DND-41 (cell line): ENCODE results near the gene FITM1.

Source experiments
- ATAC-seq: fragments of 200-7000 bp; cut with Tn5 transposase; 3 replicates; pipeline ENCODE4 v1.9.1; 2021; ENCODE audit warnings: low read depth; ENCODE audit not compliant: insufficient read depth
- DNase-seq: peaks from one replicate; pipeline ENCODE4 v3.0.0-alpha.2; 2020
- H2AFZ ChIP-seq: 2 replicates; pipeline ENCODE4 v1.6.0; 2012; ENCODE audit warnings: low read depth, low read length
- H3K27ac ChIP-seq: 2 replicates; pipeline ENCODE4 v1.5.1; 2012; ENCODE audit warnings: low read length, inconsistent platforms
- H3K27me3 ChIP-seq: fragments of 200-600 bp; sonication (generic); 2 replicates; pipeline ENCODE4 v1.6.0; 2012; ENCODE audit warnings: low read length, mild to moderate bottlenecking, inconsistent platforms; ENCODE audit not compliant: insufficient read depth, poor library complexity
- H3K36me3 ChIP-seq: 2 replicates; pipeline ENCODE4 v1.5.1; 2012; ENCODE audit warnings: low read length, inconsistent platforms; ENCODE audit not compliant: insufficient read depth
- H3K4me1 ChIP-seq: 2 replicates; pipeline ENCODE4 v1.5.1; 2012; ENCODE audit warnings: mild to moderate bottlenecking, low read length; ENCODE audit not compliant: insufficient read depth
- H3K4me2 ChIP-seq: 2 replicates; pipeline ENCODE4 v1.6.0; 2012; ENCODE audit warnings: mild to moderate bottlenecking, moderate library complexity, low read length, inconsistent platforms; ENCODE audit not compliant: insufficient read depth
- H3K4me3 ChIP-seq, 2 experiments: fragments of 200-600 bp in 1 of 2; shearing (Covaris generic) in 1 of 2; 2 replicates each; pipeline ENCODE4 v1.5.1; 2012 to 2016; ENCODE audit warnings: inconsistent platforms in 2 of 2, low read length in 2 of 2, mild to moderate bottlenecking in 2 of 2, low read depth in 1 of 2, moderate library complexity in 1 of 2
- H3K79me2 ChIP-seq: 2 replicates; pipeline ENCODE4 v1.6.0; 2012; ENCODE audit warnings: low read length, inconsistent platforms; ENCODE audit not compliant: insufficient read depth
- H3K9ac ChIP-seq: 2 replicates; pipeline ENCODE4 v1.6.0; 2012; ENCODE audit warnings: low read depth, mild to moderate bottlenecking, inconsistent platforms, low read length, moderate library complexity
- H3K9me3 ChIP-seq: 2 replicates; pipeline ENCODE4 v1.5.1; 2012; ENCODE audit warnings: low read length, moderate library complexity, mild to moderate bottlenecking, inconsistent platforms; ENCODE audit not compliant: insufficient read depth, severe bottlenecking
- H4K20me1 ChIP-seq: 2 replicates; pipeline ENCODE4 v1.6.0; 2012; ENCODE audit warnings: low read length; ENCODE audit not compliant: insufficient read depth
- CTCF ChIP-seq: IDR thresholded peaks from 2 replicates; pipeline ENCODE4 v1.5.1; 2012; ENCODE audit warnings: borderline replicate concordance, low read length, moderate library complexity, mild to moderate bottlenecking; ENCODE audit not compliant: poor library complexity, severe bottlenecking; ENCODE audit errors: extremely low read depth
- EZH2 ChIP-seq: IDR thresholded peaks from 3 replicates; pipeline ENCODE4 v1.6.1; 2012; ENCODE audit warnings: borderline replicate concordance, low read depth, mild to moderate bottlenecking, moderate library complexity, low read length, inconsistent platforms; ENCODE audit not compliant: severe bottlenecking

Gene FITM1

GRCh38 chr14:24086193-24086955 lies 44.1 kb upstream of the FITM1 start:
- DNase-seq: no peak

GRCh38 chr14:24087004-24087403 lies 43.5 kb upstream of the FITM1 start:
- no peaks in the 10 kb centered on the region for H3K9me3 ChIP-seq
- no peak overlapping the region for H3K4me2 ChIP-seq
- no peak overlapping the region for H2AFZ ChIP-seq
- no peak overlapping the region for H3K9ac ChIP-seq
- DNase-seq: no peak
- peaks cover 6% of the 10 kb centered on the region; the same call in 1 of the 2 replicates for H3K4me1 ChIP-seq
- peaks cover 10% of the 10 kb centered on the region for H3K27me3 ChIP-seq
- TF ChIP-seq EZH2 (no peak), CTCF (no peak)
- no peak overlapping the region for H3K4me3 ChIP-seq
- ATAC-seq: no peak
- peaks cover 3% of the 10 kb centered on the region; the same call in 1 of the 2 replicates for H4K20me1 ChIP-seq
- no peaks in the 10 kb centered on the region for H3K36me3 ChIP-seq
- H3K27ac ChIP-seq: no peak overlapping the region
- no peaks in the 10 kb centered on the region for H3K79me2 ChIP-seq

More at GRCh38 chr14:24086193-24086955, 44.1 kb upstream of the FITM1 start:
- H3K9ac ChIP-seq: no peak overlapping the region
- peaks cover 17% of the 10 kb centered on the region for H3K27me3 ChIP-seq
- H4K20me1 ChIP-seq: peaks cover 8% of the 10 kb centered on the region; the same call in 1 of the 2 replicates
- no peak overlapping the region for H3K4me2 ChIP-seq
- H3K4me1 ChIP-seq: peaks cover 9% of the 10 kb centered on the region
- H3K9me3 ChIP-seq: no peaks in the 10 kb centered on the region
- H3K27ac ChIP-seq: no peak overlapping the region
- TF ChIP-seq EZH2 (no peak), CTCF (no peak)
- ATAC-seq: no peak
- H3K36me3 ChIP-seq: no peaks in the 10 kb centered on the region
- no peaks in the 10 kb centered on the region for H3K79me2 ChIP-seq
- no peak overlapping the region for H2AFZ ChIP-seq
- no peak overlapping the region for H3K4me3 ChIP-seq

GRCh38 chr14:24088095-24088494 lies 42.4 kb upstream of the FITM1 start:
- H3K4me3 ChIP-seq: no peak overlapping the region
- no peak for DNase-seq
- no peak overlapping the region for H3K4me2 ChIP-seq
- no peaks in the 10 kb centered on the region for H3K79me2 ChIP-seq
- no peak for ATAC-seq
- no peaks in the 10 kb centered on the region for H3K36me3 ChIP-seq
- no peak overlapping the region for H3K9ac ChIP-seq
- no peak overlapping the region for H2AFZ ChIP-seq
- H3K27me3 ChIP-seq: no peaks in the 10 kb centered on the region
- peaks cover 8% of the 10 kb centered on the region for H3K4me1 ChIP-seq
- no peaks in the 10 kb centered on the region for H3K9me3 ChIP-seq
- TF ChIP-seq EZH2 (no peak), CTCF (no peak)
- no peak overlapping the region for H3K27ac ChIP-seq
- H4K20me1 ChIP-seq: no peaks in the 10 kb centered on the region
